Measurements from ENCODE around the gene MVD. TPM values are rescaled to one million over a fixed set of nuclear protein-coding genes. Genes with fewer than 3 reads are reported as not detected.

MVD gene
- total and polyA plus RNA-seq, 2 of the 4 experiments (the other 2 are of a cell fraction): 18.3 to 28.4 TPM

DNA sequence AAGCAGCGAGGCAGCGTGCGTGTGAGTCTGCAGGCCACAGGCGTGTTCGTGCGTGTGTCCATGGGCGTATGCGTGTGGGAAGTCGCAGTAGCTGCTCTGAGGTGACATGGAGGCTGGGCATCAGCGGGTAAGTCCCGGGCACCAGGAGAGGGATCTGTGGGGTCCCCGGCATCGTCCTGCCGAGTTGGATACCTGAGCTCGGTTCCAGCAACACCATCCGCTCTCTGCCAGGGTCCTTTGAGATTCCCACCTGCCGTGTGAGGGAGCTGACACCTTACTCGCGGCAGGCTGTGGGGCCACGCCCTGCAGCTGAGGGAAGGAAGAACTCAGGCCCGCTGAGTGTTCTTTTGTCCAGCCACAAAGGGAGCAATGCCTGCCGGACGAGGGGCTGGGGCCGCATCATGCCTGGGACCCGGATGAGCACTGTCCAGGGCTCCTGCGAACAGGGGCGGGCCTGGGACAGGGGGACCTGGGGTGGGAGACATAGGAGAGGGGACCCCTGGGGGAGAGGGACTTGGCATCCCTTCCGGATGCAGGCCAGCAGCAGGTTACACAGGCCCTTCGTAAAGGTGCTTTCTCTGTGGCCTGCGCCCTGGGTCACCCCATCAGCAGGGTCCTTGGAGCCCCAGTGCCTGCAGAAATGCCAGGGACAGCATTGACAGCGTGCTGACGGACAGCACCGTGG, 28.4 kb upstream of the MVD start:
- Histone ChIP-seq H2AK5ac (ENCODE audit: low read depth, low read length) (no peak overlapping the region), H4K91ac (ENCODE audit: insufficient read depth, low read depth, low read length) (no peak overlapping the region), H4K20me1 (ENCODE audit: insufficient read depth, low read length) (peaks cover 7% of the 10 kb centered on the region; the same call in 1 of the 2 replicates), H3K4me2 (ENCODE audit: low read depth, low read length) (no peak overlapping the region), H4K5ac (ENCODE audit: low read depth, low read length) (no peak overlapping the region), H3K27me3 (ENCODE audit: control insufficient read depth, insufficient read depth, low read length) (peaks cover 34% of the 10 kb centered on the region), H2BK5ac (ENCODE audit: low read depth, low read length, poor library complexity, severe bottlenecking) (no peak overlapping the region), H4K8ac (ENCODE audit: low read depth in 2 of 2, low read length in 2 of 2) (no peak overlapping the region), H3K9ac (ENCODE audit: low read depth, low read length) (no peak overlapping the region), H3K9me1 (ENCODE audit: insufficient read depth, low read length) (no peaks in the 10 kb centered on the region), H3K18ac (ENCODE audit: low read depth, low read length) (no peak overlapping the region), H3K56ac (ENCODE audit: extremely low read depth, insufficient read depth, low read length) (no peak overlapping the region), H2BK120ac (ENCODE audit: low read depth, low read length) (no peak overlapping the region), H2AK9ac (replicated peaks; ENCODE audit: low read depth, low read length, poor library complexity) (no peak overlapping the region), H3K4ac (ENCODE audit: low read depth, low read length) (no peak overlapping the region), H2AFZ (replicated peaks; ENCODE audit: low read length, poor library complexity) (no peak overlapping the region), H3K36me3 (ENCODE audit: control insufficient read depth, insufficient read depth, low read length) (0 out of 2 replicates have a peak, but pooled peaks cover 2% of the 10 kb centered on the region), H3K23ac (ENCODE audit: low read depth, low read length) (no peak overlapping the region), H3K14ac (replicated peaks; ENCODE audit: low read depth, low read length) (no peak overlapping the region), H3K4me3 (ENCODE audit: insufficient read depth, low read depth, low read length) (no peak overlapping the region), H2BK15ac (ENCODE audit: low read depth, low read length) (no peak overlapping the region), H3K9me3 (ENCODE audit: control insufficient read depth, insufficient read depth, low read length) (no peaks in the 10 kb centered on the region), H2BK20ac (ENCODE audit: low read depth, low read length) (no peak overlapping the region), H3K27ac (ENCODE audit: insufficient read depth, low read length) (no peak overlapping the region), H3K79me1 (ENCODE audit: low read depth in 1 of 2, low read length in 2 of 2) (no peaks in the 10 kb centered on the region), H3K4me1 (ENCODE audit: control insufficient read depth, insufficient read depth, low read length) (no peaks in the 10 kb centered on the region)
- TF ChIP-seq CEBPB (IDR thresholded peaks at IDR 0.05; ENCODE audit: low read depth, low read length) (no peak), POLR2A (IDR thresholded peaks at IDR 0.05; ENCODE audit: low read depth, low read length) (no peak), RFX5 (IDR thresholded peaks at IDR 0.05; ENCODE audit: low read depth, low read length) (no peak), MAZ (IDR thresholded peaks at IDR 0.05; ENCODE audit: borderline replicate concordance, low read depth, low read length) (no peak), CHD1 (IDR thresholded peaks at IDR 0.05; ENCODE audit: low read depth, low read length) (no peak), MAFK (IDR thresholded peaks at IDR 0.05; ENCODE audit: low read depth, low read length) (no peak), SMC3 (IDR thresholded peaks at IDR 0.05; ENCODE audit: low read depth, low read length) (no peak), RAD21 (IDR thresholded peaks at IDR 0.05; ENCODE audit: low read length) (no peak), BHLHE40 (IDR thresholded peaks at IDR 0.05; ENCODE audit: low read depth, low read length) (no peak), MXI1 (IDR thresholded peaks at IDR 0.05; ENCODE audit: borderline replicate concordance, low read depth, low read length) (no peak)
- TF ChIP-seq, protein P1, sequence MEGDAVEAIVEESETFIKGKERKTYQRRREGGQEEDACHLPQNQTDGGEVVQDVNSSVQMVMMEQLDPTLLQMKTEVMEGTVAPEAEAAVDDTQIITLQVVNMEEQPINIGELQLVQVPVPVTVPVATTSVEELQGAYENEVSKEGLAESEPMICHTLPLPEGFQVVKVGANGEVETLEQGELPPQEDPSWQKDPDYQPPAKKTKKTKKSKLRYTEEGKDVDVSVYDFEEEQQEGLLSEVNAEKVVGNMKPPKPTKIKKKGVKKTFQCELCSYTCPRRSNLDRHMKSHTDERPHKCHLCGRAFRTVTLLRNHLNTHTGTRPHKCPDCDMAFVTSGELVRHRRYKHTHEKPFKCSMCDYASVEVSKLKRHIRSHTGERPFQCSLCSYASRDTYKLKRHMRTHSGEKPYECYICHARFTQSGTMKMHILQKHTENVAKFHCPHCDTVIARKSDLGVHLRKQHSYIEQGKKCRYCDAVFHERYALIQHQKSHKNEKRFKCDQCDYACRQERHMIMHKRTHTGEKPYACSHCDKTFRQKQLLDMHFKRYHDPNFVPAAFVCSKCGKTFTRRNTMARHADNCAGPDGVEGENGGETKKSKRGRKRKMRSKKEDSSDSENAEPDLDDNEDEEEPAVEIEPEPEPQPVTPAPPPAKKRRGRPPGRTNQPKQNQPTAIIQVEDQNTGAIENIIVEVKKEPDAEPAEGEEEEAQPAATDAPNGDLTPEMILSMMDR (conservative IDR thresholded peaks at IDR 0.05; ENCODE audit: low read depth, low read length): no peak
- TF ChIP-seq, protein P2, sequence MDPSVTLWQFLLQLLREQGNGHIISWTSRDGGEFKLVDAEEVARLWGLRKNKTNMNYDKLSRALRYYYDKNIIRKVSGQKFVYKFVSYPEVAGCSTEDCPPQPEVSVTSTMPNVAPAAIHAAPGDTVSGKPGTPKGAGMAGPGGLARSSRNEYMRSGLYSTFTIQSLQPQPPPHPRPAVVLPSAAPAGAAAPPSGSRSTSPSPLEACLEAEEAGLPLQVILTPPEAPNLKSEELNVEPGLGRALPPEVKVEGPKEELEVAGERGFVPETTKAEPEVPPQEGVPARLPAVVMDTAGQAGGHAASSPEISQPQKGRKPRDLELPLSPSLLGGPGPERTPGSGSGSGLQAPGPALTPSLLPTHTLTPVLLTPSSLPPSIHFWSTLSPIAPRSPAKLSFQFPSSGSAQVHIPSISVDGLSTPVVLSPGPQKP (IDR thresholded peaks at IDR 0.05; ENCODE audit: borderline replicate concordance, low read depth, low read length): no peak
- CTCF ChIA-PET: no interaction called here
- BruUV-seq (replicated peaks): no TSS peak
- DNase-seq (no peak), ATAC-seq (ENCODE audit: low read depth) (no peak)
- intact Hi-C loops (cut with micrococcal nuclease): no loop called here
- POLR2A ChIA-PET (ENCODE audit: unreplicated experiment): no interaction called here
- dilution Hi-C loops (cut with HindIII; ENCODE audit: low sequenced_read_pairs, unreplicated experiment): no loop called here
- in situ Hi-C loops (cut with MboI; ENCODE audit: low sequenced_read_pairs): no loop called here
- 91% methylated on average over 16 of the region's 33 CpGs; no CpG with 5 or more reads in 1 of the 2 experiments for WGBS, 2 experiments (ENCODE audit: extremely low coverage in 2 of 2, insufficient read length in 1 of 2)
